ENCODE measurements around the gene XXYLT1. TPM values are rescaled to one million over a fixed set of nuclear protein-coding genes. Genes with fewer than 3 reads are reported as not detected.
A peak's percentile ranks its signal among the peaks of the same experiment; 100 is the strongest.

XXYLT1 gene
- total RNA-seq, 4 donors from 2014 or later, result 5.4 to 18.2 (median 6.9) TPM

- Histone ChIP-seq H3K36me3 (no peaks in the 10 kb centered on the region), H3K4me1 (peaks cover 0 to 22% (median 13%) of the 10 kb centered on the region in 4 donors), H3K27me3 (no peaks in the 10 kb centered on the region), H3K4me3 (no peak overlapping the region), H3K27ac (no peak overlapping the region), H3K9me3 (no peaks in the 10 kb centered on the region)
- TF ChIP-seq POLR2A (IDR thresholded peaks at IDR 0.05), result no peak
- no peak for TF ChIP-seq CTCF (IDR thresholded peaks at IDR 0.05)
- no peak for DNase-seq
Measured at GRCh38 chr3:195265363-195265976, 5.5 kb downstream of the XXYLT1 start.

- no peak for DNase-seq
- Histone ChIP-seq H3K4me3 (no peak overlapping the region), H3K9me3 (no peaks in the 10 kb centered on the region), H3K36me3 (no peaks in the 10 kb centered on the region), H3K27me3 (no peaks in the 10 kb centered on the region), H3K27ac (no peak overlapping the region), H3K4me1 (peaks cover 0 to 17% (median 8%) of the 10 kb centered on the region in 4 donors)
- TF ChIP-seq POLR2A (IDR thresholded peaks at IDR 0.05) (no peak), CTCF (IDR thresholded peaks at IDR 0.05) (no peak)
Measured at GRCh38 chr3:195263925-195264600, 6.9 kb downstream of the XXYLT1 start.

GRCh38 chr3:195263193-195263924 lies 7.6 kb downstream of the XXYLT1 start:
- H3K4me3 ChIP-seq, result no peak overlapping the region
- H3K9me3 ChIP-seq, result no peaks in the 10 kb centered on the region
- no peak for DNase-seq
- no peak overlapping the region for H3K27ac ChIP-seq
- H3K27me3 ChIP-seq, result no peaks in the 10 kb centered on the region
- TF ChIP-seq CTCF (IDR thresholded peaks at IDR 0.05) (no peak), POLR2A (IDR thresholded peaks at IDR 0.05) (no peak)
- H3K4me1 ChIP-seq, result peaks cover 0 to 18% (median 11%) of the 10 kb centered on the region in 4 donors
- H3K36me3 ChIP-seq, result no peaks in the 10 kb centered on the region

- Histone ChIP-seq H3K27me3 (no peaks in the 10 kb centered on the region), H3K4me3 (no peak overlapping the region), H3K4me1 (peaks cover 0 to 23% (median 11%) of the 10 kb centered on the region in 4 donors), H3K9me3 (no peaks in the 10 kb centered on the region), H3K36me3 (no peaks in the 10 kb centered on the region), H3K27ac (no peak overlapping the region)
- no peak for DNase-seq
- TF ChIP-seq CTCF (IDR thresholded peaks at IDR 0.05), result no peak
- TF ChIP-seq POLR2A (IDR thresholded peaks at IDR 0.05), result no peak
Measured at GRCh38 chr3:195261925-195262324, 9.0 kb downstream of the XXYLT1 start.

- Histone ChIP-seq H3K27me3 (no peaks in the 10 kb centered on the region), H3K9me3 (no peaks in the 10 kb centered on the region), H3K27ac (peak overlapping the region; percentile 84 to 96 (median 87)), H3K4me3 (peak overlapping the region; percentile 60 to 74 (median 64)), H3K36me3 (no peaks in the 10 kb centered on the region), H3K4me1 (peaks cover 0 to 23% (median 11%) of the 10 kb centered on the region in 4 donors)
- peak in 1 of 3 donors; percentile 64 for DNase-seq
- TF ChIP-seq POLR2A (IDR thresholded peaks at IDR 0.05), result no peak
- TF ChIP-seq CTCF (IDR thresholded peaks at IDR 0.05), result no peak
Measured at GRCh38 chr3:195260280-195260905, 10.6 kb downstream of the XXYLT1 start.
